HL-60 (cell line): Measurements from ENCODE around the gene FOXO3B.
"Not testable (repeated sequence)": the region's sequence is repeated elsewhere in the genome, so short reads cannot be mapped to it uniquely, and the experiment has no call there.

Experiments
- DNase-seq, 2 experiments: peaks; one replicate each; pipeline ENCODE4 v3.0.0-alpha.2; 2010 to 2020; ENCODE audit warnings: low read depth in 1 of 2, low spot score in 1 of 2
- H3K27ac ChIP-seq: fragments of 250-450 bp; sonication (Bioruptor Pico); replicated peaks from 2 replicates; pipeline ENCODE4 v1.5.1; 2020; ENCODE audit warnings: mild to moderate bottlenecking, moderate library complexity
- H3K27me3 ChIP-seq: fragments of 250-450 bp; sonication (Bioruptor Pico); 2 replicates; pipeline ENCODE4 v1.5.1; 2021; ENCODE audit warnings: mild to moderate bottlenecking, moderate library complexity; ENCODE audit not compliant: insufficient read depth, poor library complexity, severe bottlenecking
- H3K4me3 ChIP-seq: replicated peaks from 2 replicates; pipeline ENCODE4 v1.5.1; 2011; ENCODE audit warnings: mild to moderate bottlenecking, control low read depth, low read length; ENCODE audit not compliant: insufficient read depth
- long read RNA-seq: library from polyadenylated mRNA; unstranded; transcript quantifications from one replicate; pipeline ENCODE4 v2.0.0, GENCODE V29; 2020

FOXO3B gene
- long read RNA-seq: 0 reads

DNA sequence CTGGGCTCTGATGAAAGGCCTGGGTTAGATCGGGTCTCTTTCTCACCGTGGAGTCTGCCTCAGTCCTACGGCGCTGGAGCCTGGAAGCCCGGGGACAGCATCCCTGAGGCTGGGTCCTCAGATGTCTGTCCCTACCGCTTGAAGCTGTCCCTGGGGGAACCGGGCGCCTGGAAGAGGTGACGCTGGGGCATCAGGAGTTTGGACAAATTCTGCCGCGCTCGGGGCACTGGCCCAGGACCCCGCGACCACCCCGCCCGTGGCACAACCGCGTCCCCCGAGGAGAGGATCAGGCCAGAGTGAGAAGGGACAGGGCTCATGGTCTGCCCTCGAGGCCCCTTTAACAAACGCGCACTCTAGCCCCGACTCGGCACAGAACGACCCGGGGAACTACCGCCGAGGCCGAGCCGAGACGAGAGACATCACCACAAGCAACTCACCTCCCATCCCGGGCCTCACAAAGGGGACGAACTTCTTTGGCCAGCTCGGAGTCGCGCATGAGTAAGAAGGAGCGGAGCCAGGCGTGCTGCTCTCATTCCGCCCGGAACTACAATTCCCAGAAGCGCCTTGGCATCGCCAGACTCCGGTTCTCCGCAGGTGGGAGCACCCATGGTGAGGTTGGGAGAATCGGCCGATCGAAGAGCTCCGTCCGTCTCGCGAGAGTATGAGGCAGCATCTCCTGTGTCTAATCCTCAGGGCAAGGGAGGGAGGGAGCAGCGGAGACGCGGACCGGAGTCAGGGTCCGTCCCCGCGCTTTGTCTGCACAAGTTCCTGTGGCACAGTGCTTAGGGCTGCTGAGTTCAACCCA is at the start of gene FOXO3B:
FOXO3B (minus strand) TSS at position 548 of the 805 bp plus-strand sequence. CDS start 663 bp downstream, outside the sequence.
- not testable (repeated sequence) for H3K27me3 ChIP-seq, H3K27ac ChIP-seq
- DNase-seq: peak in 1 of 2 experiments; percentile 2
- peak within 1 kb of the TSS; percentile 16; the same call in 1 of the 2 replicates for H3K4me3 ChIP-seq

DNA sequence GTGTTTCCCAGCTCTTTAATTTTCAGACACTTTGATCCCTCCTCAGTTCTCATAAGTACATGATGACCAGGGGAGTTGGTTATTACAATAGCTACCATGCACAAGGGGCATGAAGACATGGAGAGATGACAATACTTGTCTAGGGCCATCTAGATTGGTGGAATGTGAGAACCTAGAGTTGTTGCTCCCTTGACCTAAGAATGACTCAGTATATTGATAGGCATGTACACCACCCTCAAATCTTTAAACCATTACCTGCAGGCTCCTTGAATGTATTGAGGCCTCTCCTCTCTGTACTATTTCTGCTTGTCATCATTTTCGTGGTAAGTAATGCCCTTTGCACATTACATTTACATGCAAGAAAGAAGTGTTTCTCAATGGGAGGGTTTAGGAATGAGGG is 41.4 kb upstream of the FOXO3B start:
- H3K4me3 ChIP-seq, DNase-seq, H3K27me3 ChIP-seq, H3K27ac ChIP-seq: not testable (repeated sequence)

DNA sequence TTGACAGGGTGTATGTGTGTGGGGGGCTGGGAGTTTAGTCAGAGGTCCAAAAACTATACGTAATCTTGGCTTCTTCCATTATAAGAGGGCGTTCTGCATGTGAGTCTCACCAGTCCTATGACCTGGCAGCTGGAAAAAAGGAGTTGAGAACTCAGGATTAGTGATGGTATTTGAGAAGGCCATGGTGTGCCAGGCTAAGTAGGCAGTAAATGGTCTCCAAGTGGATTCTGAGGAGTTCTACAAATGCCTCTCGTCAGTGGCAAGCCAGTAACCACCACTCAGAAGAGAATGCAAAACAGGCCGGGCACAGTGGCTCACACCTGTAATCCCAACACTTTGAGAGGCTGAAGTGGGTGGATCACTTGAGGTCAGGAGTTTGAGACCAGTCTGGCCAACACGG is 40.5 kb upstream of the FOXO3B start:
- H3K4me3 ChIP-seq, H3K27ac ChIP-seq, DNase-seq, H3K27me3 ChIP-seq: not testable (repeated sequence)

DNA sequence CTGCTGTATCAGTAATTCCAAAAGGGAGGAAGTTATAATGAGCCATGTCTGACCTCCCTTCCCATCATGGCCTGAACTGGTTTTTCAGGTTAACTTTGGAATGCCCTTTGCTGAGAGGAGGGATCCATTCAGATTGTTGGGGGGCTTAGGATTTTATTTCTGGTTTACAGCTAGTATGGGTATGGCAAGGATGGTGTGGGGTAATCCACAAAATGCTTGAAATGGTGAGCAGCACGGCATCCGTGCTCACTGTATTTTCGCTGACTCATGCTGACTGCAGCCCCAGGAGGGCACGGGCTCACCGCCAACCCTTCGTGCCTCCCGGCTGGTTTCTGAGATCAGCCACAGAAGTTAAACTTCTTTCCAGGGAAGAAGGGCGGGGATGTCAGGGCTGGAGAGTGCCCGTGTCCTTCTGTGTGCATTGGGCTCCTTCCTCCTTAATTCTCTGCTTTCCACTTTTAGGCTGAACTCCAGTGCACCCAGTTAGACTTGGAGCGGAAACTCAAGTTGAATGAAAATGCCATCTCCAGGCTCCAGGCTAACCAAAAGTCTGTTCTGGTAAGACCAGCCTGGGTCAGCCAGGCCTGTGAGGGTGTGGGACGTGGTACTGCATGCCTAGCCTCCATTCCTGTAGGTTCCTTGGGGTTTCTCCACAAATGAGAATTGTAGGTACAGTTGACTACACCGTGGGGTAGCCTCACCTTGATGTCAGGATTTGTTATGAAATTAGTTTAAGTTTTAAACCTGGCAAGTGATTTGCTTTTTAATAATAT is 39.8 kb upstream of the FOXO3B start:
- not testable (repeated sequence) for H3K4me3 ChIP-seq, H3K27me3 ChIP-seq, H3K27ac ChIP-seq, DNase-seq

DNA sequence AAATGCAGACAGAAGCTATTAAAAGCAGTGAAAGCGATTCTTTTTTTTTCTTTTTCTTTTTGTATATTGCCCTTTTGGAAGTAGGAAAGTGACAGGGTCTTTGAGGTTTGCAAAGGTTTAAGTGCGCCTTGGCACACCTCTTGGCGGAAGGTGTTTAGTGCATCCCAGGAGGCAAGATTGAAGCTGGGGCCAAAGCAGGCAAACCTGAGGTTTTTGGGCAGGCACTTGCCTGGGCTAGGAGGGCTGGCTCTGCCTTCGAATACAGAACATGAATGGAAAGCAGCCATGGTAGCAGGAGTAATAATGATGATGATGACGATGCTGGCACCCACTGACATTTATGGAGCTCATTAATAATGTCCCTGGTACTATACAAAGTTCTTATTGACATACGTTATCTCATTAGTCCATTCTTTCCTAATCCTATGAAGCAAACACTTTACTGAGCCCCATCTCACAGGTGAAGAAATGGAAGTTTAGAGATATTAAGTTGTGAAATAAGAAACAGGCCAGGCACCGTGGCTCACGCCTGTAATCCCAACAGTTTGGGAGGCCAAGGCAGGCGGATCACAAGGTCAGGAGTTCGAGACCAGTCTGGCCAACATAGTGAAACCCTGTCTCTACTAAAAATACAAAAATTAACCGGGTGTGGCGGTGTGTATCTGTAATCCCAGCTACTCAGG is 37.5 kb upstream of the FOXO3B start:
- DNase-seq, H3K27me3 ChIP-seq, H3K4me3 ChIP-seq, H3K27ac ChIP-seq: not testable (repeated sequence)

DNA sequence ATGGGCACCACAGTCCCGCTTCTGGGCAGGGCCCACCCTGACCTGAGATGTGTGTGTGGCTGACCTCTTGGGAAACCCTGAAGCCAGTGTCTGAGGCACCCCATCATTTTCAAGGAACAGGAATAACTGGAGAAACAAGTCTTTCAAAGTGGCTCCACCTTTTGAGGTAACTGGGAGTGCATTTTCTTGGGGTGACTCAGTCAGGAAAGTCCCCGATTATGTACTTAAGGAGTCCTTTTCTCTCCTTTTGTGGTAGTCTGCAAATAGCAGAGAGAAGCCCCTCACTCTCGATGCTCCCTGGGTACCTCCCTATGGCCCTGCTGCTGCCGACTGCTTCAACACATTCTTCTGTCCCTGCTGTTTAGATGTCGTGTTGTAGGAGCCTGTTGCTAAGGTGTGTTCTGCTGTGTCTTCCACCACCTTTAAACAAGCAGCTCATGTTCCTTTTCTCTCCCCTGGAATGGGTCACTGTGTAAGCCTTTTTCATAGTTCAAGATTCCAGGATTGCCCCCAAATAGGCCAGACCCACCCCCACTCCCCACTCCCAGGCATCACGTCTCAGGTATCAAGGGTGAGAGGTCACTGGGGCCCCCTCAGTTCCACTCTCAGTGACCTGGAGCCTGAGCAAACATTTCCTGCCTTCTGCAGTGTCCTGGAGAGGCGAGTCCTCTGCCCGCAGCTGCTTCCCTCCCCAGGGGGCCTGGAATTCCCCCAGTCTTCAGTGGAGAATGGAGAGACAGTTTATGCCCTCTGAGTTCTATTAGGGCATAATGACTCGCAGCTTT is 36.7 kb upstream of the FOXO3B start:
- H3K4me3 ChIP-seq, DNase-seq, H3K27ac ChIP-seq, H3K27me3 ChIP-seq: not testable (repeated sequence)

DNA sequence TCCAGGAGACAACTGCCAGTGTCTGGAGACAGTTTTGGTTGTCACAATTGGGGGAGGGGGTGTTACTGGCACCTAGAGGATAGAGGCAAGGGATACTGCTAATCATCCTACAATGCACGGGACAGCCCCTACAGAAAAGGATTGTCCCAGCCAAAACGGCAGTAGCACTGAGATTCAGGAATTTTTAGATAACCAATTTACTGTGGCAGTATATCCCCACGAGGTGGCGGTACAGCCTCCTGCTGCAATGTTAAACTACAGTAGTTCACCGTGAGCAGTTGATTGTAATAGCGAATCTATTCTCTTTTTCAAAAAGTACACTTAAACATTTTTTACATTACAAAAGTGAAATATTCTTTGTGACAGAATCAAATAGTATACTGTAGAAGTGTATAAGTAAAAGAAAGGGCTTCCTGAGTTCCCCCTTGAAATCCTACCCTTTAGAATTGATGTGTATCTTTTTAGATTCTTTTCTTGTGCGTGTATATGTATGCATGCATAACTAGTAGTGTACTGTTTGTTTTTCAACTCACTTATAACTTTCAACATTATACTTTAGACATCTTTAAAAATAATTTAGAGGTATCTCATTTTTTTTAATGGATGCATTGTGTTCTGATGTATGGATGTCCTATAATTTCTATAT is 30.4 kb upstream of the FOXO3B start:
- DNase-seq: peak in 1 of 2 experiments; percentile 28
- H3K4me3 ChIP-seq, H3K27ac ChIP-seq, H3K27me3 ChIP-seq: not testable (repeated sequence)

DNA sequence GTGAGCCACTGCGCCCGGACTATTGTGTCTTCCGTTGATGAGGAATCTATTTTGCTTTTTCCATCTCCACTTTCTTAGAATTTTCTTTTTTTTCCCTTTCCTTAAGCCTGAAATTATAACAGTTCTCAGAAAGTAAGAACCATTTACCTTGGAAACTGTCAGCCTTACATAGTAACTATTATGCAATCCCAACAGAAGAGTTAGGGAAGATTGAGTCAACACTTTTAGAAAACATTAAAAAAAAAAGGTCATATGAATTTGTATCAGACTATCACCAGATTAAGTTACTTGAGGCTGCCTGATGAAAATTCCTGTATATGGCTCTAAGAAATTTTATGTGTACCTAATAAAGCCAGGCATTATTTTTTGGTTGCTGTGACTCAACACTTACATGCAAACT is 26.1 kb upstream of the FOXO3B start:
- H3K4me3 ChIP-seq, H3K27me3 ChIP-seq, H3K27ac ChIP-seq, DNase-seq: not testable (repeated sequence)

DNA sequence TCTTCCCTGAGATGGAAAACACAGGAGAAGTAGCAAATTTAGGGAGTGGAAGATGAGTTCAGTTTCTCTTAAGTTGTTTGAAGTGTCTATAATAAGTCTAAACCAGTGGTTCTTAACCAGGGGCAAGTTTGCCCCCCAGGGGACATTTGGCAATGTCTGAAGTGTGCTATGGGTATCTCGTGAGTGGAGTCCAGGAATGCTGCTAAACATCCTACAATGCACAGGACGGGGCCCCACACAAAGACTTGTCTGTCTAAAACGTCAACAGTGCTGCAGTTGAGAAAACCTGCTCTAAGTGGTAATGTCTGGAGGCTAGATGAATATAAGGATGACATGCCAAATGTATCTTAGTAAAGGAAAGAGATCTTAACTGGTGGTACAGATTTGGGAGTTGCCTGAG is 23.8 kb upstream of the FOXO3B start:
- not testable (repeated sequence) for H3K4me3 ChIP-seq, DNase-seq, H3K27ac ChIP-seq, H3K27me3 ChIP-seq

DNA sequence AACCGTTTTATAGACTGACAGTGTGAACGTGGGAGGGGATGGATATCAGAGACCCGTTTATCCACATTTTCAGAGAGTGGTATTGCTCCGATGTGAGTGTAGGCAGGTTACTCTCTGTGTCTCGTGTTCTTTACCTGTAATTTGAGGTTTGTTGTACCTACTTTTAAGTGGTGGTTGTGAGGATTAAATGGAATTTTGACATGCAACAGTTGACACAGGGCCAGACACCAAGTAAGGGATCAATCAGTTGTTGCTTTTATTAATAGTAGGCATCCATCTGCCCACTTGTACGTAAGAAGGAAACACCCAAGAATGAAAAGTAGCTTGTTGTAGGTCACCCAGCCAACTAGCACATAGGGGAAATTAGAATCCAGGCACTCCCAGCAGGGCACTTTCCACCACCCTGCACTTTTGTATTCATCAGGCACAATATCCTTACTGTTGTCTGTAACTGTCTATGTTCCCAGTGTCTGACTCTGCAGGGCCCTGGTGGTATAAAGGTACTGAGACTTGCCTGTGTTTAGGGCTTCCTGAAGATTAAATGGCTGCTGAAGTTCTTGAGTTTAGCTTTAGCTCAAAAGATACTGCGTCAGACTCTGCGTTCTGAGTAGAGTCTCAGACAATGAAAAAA is 16.5 kb upstream of the FOXO3B start:
- not testable (repeated sequence) for DNase-seq, H3K27ac ChIP-seq, H3K27me3 ChIP-seq
- peak overlapping the region; percentile 47 for H3K4me3 ChIP-seq

DNA sequence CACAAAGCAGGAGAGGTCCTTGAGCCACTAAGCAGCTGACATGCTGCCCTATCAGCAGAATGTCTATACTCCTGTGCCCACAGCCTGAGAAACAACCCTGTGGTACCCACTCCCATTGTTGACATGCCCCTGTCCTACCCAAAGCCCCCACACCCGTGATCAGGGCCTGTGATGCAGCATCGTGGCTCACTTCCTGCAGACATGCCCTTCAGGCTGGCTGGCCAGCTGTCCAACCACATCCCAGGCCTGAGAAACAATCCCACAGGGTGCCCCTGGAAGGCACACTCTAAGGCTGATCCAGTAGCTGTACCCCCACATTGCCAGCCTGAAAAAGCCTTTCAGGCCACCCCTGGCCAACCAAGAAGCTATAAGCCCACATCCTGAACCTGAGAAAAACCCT is 13.0 kb upstream of the FOXO3B start:
- not testable (repeated sequence) for H3K27ac ChIP-seq, H3K27me3 ChIP-seq, H3K4me3 ChIP-seq, DNase-seq

DNA sequence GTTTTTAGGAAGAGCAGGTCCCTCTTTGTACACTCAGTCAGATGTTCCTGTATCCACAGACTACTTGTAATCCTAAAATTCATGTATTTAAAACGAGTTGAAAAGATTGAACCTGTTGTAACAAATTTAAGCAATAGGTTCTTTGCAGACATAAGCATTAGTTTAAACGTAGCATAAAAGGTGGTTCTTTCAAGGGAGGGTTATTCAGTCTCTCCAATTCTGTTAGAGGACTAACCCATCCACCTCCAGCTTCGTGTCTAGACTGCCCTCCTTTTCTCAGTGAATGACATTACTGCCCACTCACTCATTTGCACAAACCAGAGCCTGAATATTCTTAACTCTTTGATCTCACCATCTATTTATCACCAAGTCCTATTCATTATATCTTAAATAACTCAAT is 554 bp upstream of the FOXO3B start:
- H3K27me3 ChIP-seq, H3K27ac ChIP-seq, H3K4me3 ChIP-seq, DNase-seq: not testable (repeated sequence)

DNA sequence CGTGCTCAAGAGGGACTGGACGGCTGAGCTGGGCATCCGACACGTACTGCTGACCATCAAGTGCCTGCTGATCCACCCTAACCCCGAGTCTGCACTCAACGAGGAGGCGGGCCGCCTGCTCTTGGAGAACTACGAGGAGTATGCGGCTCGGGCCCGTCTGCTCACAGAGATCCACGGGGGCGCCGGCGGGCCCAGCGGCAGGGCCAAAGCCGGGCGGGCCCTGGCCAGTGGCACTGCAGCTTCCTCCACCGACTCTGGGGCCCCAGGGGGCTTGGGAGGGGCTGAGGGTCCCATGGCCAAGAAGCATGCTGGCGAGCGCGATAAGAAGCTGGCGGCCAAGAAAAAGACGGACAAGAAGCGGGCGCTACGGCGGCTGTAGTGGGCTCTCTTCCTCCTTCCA is 4.7 kb downstream of the FOXO3B start:
- not testable (repeated sequence) for DNase-seq, H3K27me3 ChIP-seq, H3K4me3 ChIP-seq, H3K27ac ChIP-seq
